Measurements from ENCODE around the gene ATP5PO.
"Not testable (repeated sequence)": the region's sequence is repeated elsewhere in the genome, so short reads cannot be mapped to it uniquely, and the experiment has no call there.

ATP5PO gene

DNA sequence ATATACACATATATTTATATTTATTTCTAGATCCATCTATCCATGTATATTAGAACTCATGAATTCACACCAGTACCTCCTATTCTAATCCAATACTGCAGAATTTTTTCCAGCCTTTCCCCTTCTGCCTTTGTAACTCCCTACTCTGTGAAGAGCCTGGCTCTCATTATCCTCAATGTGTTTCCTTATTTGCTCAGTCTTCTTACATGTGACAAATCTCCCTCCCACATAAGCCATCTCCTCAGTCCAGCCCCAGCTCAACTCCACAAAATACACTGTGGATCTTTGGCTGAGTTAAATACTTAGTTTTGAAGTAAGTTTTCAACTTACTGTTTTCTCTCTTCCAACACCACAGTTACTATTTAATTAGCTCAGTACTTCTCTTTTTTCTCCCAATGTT, 45.7 kb downstream of the ATP5PO start:
- ChIA-PET CTCF (no interaction called here), POLR2A (ENCODE audit: low non-redundant PET) (interaction anchor here (0.6 kb wide), 1 partner anchor 285 kb away, joined by 7 read pairs; no protein-coding TSS in a partner anchor)
- no peak for DNase-seq (ENCODE audit: low spot score)
- no peak overlapping the region for H3K27ac ChIP-seq
- TF ChIP-seq, protein P1, sequence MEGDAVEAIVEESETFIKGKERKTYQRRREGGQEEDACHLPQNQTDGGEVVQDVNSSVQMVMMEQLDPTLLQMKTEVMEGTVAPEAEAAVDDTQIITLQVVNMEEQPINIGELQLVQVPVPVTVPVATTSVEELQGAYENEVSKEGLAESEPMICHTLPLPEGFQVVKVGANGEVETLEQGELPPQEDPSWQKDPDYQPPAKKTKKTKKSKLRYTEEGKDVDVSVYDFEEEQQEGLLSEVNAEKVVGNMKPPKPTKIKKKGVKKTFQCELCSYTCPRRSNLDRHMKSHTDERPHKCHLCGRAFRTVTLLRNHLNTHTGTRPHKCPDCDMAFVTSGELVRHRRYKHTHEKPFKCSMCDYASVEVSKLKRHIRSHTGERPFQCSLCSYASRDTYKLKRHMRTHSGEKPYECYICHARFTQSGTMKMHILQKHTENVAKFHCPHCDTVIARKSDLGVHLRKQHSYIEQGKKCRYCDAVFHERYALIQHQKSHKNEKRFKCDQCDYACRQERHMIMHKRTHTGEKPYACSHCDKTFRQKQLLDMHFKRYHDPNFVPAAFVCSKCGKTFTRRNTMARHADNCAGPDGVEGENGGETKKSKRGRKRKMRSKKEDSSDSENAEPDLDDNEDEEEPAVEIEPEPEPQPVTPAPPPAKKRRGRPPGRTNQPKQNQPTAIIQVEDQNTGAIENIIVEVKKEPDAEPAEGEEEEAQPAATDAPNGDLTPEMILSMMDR (conservative IDR thresholded peaks at IDR 0.05; ENCODE audit: low read depth), result no peak

DNA sequence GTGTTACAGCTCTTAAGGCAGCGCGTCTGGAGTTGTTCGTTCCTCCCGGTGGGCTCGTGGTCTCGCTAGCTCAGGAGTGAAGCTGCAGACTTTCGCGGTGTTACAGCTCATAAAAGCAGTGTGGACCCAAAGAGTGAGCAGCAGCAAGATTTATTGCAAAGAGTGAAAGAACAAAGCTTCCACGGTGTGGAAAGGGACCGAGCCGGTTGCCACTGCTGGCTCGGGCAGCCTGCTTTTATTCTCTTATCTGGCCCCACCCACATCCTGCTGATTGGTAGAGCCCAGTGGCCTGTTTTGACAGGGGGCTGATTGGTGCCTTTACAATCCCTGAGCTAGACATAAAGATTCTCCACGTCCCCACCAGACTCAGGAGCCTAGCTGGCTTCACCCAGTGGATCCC, 47.7 kb downstream of the ATP5PO start:
- CTCF ChIA-PET; DNase-seq (ENCODE audit: low spot score); H3K27ac ChIP-seq; POLR2A ChIA-PET (ENCODE audit: low non-redundant PET): not testable (repeated sequence)

DNA sequence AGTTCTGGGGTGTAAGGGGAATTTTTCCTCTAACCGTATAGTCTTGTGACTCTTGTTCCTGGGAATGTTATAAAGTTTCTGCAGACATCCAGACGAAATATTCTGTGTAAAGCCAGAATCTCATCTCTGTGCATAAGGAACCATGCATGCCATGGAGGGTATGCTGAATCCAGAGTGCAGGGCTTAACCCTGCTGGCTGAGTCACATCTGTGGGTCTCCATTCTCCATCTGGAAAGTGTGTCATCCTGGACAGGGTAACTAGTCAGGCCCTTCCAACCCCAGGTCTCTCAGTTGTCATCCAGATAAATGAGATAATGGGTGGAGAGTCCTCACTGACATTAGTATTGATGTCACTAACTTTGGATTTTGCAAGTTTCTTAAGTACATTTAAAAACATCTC, 48.8 kb downstream of the ATP5PO start:
- H3K27ac ChIP-seq, result no peak overlapping the region
- ChIA-PET CTCF (no interaction called here), POLR2A (ENCODE audit: low non-redundant PET) (no interaction called here)
- TF ChIP-seq, protein P1 (conservative IDR thresholded peaks at IDR 0.05; ENCODE audit: low read depth), result no peak
- no peak for DNase-seq (ENCODE audit: low spot score)

DNA sequence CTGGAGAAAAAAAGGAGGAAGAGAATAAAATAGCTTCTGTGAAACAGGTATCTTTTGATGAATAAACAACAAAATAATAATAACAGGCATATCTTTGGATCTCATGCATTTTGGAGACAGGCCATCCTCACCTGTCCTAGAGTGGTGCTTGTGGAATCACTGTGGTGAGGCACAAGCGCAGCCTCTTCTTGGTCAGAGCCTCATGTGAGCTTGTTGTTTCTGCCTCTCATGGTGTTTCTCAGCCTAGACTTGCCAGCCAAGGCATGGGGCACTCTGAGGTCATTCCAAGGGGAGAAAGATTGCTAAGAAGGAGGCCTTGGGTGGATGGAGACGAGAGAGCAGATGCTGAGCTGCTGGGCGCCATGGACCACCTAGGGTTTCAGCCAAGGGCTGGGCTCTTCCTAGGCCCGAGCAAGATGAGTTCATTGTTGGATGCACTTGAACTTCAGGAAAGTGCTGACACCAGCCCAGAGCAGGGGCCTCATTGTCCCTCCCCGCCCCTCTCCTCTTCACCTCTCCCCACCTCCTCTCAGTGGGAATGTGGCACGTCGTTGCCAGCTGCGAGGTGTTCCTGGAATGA, 49.5 kb downstream of the ATP5PO start:
- ChIA-PET POLR2A (ENCODE audit: low non-redundant PET) (no interaction called here), CTCF (no interaction called here)
- H3K27ac ChIP-seq, result no peak overlapping the region
- DNase-seq (ENCODE audit: low spot score), result no peak
- TF ChIP-seq, protein P1 (conservative IDR thresholded peaks at IDR 0.05; ENCODE audit: low read depth), result no peak

DNA sequence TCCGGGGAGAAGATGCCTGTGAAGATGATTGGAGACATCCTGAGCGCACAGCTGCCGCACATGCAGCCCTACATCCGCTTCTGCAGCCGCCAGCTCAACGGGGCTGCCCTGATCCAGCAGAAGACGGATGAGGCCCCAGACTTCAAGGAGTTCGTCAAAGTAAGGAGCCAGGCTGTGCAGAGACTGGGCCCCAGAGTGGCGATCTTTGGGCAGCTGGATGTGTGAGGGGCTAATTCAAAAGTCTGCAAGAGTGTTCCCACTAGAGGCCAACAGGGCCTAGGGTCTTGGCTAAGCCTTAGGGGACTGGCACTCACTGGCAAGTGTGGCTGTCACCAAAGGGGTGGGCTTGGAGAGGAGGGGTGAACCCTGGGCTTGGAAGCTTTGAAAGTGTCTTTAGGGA, 50.4 kb downstream of the ATP5PO start:
- TF ChIP-seq, protein P1 (conservative IDR thresholded peaks at IDR 0.05; ENCODE audit: low read depth), result no peak
- no peak for DNase-seq (ENCODE audit: low spot score)
- POLR2A ChIA-PET (ENCODE audit: low non-redundant PET), result no interaction called here
- no peak overlapping the region for H3K27ac ChIP-seq
- CTCF ChIA-PET, result no interaction called here

DNA sequence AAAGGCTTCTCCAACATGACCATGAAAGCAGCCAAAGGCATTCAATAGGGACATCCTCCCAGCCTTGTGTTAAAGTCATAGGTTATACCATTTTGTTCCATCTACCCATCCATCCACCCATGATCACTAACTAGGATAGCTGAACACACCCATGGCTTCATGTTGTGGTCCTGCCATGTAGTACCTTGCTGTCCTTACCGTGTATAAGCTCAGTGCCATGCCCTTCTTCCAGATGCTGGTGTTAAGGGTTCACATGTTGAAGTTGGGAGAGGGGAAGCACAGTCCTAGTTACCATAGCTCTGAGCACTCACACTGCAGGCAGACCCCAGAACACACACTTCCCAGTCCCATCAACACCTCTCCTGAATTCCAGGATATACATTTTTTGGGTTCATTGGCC, 51.5 kb downstream of the ATP5PO start:
- CTCF ChIA-PET, result interaction anchor here (0.6 kb wide), 1 partner anchor 13 kb away, joined by 3 read pairs; no protein-coding TSS in a partner anchor
- TF ChIP-seq, protein P1 (conservative IDR thresholded peaks at IDR 0.05; ENCODE audit: low read depth), result no peak
- no peak for DNase-seq (ENCODE audit: low spot score)
- H3K27ac ChIP-seq, result no peak overlapping the region
- POLR2A ChIA-PET (ENCODE audit: low non-redundant PET), result no interaction called here

DNA sequence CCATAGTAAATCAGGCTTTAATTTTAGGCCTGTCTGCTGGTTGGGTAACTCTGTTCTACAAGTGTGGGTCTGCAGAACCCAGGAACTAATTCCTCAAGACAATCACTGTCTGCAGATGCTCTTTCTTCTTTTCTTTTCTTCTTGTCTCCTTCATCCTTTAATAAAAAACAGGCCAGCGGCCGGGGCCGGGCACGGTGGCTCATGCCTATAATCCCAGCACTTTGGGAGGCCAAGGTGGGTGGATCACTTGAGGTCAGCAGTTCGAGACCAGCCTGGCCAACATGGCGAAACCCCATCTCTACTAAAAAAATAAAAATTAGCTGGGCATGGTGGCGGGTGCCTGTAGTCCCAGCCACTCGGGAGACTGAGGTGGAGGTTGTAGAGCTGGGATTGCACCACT, 52.4 kb downstream of the ATP5PO start:
- DNase-seq (ENCODE audit: low spot score); POLR2A ChIA-PET (ENCODE audit: low non-redundant PET); H3K27ac ChIP-seq; CTCF ChIA-PET: not testable (repeated sequence)

DNA sequence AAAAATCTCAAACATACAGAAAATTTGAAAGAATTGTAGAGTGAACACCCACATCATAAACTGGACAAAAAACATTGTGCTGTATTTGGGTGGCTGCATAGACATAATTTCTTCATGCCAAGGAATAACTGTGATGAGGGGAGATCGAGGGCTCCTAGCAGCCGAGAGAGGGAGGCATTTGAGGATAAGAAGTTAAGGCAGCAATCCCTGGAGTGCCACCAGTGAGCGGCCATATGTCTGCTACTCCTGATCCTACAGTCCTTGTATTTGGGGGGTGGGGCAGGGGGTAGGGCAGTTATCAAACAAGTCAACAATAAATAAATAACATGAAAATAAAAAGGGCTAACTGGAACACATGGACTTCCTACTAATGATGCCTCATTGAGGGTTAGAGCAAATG, 54.5 kb downstream of the ATP5PO start:
- H3K27ac ChIP-seq, result no peak overlapping the region
- DNase-seq (ENCODE audit: low spot score), result no peak
- ChIA-PET CTCF (interaction anchor here (1.0 kb wide), 1 partner anchor 25 kb away, joined by 3 read pairs; no protein-coding TSS in a partner anchor), POLR2A (ENCODE audit: low non-redundant PET) (no interaction called here)
- TF ChIP-seq, protein P1 (conservative IDR thresholded peaks at IDR 0.05; ENCODE audit: low read depth), result no peak

All from RWPE1 (cell line).